GM19239 (cell line): ENCODE results near the gene STAMBPL1.
"Not testable (repeated sequence)": the region's sequence is repeated elsewhere in the genome, so short reads cannot be mapped to it uniquely, and the experiment has no call there.

Source experiments
- DNase-seq: peaks from one replicate; pipeline ENCODE4 v3.0.0; 2011; ENCODE audit warnings: low spot score; ENCODE audit not compliant: insufficient read length
- FAIRE-seq: peaks from 2 replicates; lab custom pipeline; 2011; peaks lifted over from hg19 to GRCh38; lab: Jason Lieb, UNC

The STAMBPL1 gene

GRCh38 chr10:88853155-88853881, 26.7 kb upstream of the STAMBPL1 start:
- FAIRE-seq = no peak
- no peak for DNase-seq

DNA sequence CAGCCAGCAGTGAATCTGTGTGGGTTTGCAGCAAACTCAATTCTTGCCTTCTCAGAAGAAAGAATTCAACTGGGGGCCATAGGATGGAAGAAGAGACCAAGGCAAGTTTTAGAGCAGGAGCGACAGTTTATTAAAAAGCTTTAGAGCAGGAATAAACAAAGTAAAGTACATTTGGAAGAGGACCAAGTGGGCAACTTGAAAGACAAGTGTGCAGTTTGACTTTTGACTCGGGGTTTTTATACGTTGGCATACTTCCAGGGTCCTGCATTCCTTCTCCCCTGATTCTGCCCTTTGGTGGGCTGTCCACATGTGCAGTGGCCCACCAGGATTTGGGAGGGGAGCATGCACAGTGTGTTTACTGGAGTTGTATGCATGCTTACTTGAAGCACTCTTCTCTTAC, 25.4 kb upstream of the STAMBPL1 start:
- no peak for DNase-seq
- FAIRE-seq = no peak

DNA sequence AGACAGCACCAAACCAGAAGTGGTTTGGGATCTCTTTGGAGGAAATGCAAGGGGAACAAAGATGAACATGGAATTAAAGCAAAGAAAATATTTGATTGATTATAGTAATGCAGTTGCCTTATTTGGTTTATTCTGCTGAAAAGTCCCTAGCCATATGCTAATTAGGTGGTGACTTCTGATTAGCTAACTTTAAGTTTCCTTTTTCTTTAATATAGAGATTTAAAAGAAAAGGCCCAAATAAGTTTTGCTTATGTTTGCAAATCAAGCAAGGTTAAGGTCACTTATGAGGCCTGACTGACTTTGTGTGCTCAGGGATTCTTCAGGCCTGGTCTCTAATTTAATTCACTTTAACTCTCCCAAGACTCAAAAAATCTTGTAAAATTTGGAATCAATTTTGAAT, 22.2 kb upstream of the STAMBPL1 start:
- no peak for FAIRE-seq
- no peak for DNase-seq

DNA sequence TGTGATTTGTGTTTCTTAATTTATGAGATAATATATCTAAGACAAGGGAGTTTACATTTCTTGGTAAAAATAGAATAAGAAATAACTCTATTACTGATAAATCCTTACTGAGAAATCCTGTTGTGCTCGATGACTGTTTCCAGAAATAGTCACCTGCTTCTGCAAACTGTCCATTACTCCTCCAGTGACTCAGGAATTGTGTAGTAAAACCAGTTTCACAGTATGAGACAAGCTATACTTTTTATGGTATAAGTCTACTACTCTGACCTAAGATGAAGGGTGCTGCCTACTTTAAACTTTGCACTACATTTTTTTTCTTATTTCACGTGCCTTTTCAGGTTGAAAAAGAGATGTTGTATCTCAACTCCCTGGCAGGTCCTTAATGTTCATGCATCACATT, 21.6 kb upstream of the STAMBPL1 start:
- FAIRE-seq (no peak), DNase-seq (no peak)

GRCh38 chr10:88861036-88861435, 19.0 kb upstream of the STAMBPL1 start:
- DNase-seq (no peak), FAIRE-seq (no peak)

- no peak for DNase-seq
- peak; percentile 51 for FAIRE-seq
Measured at GRCh38 chr10:88865281-88865876, 14.7 kb upstream of the STAMBPL1 start.

GRCh38 chr10:88866454-88866853, 13.6 kb upstream of the STAMBPL1 start:
- FAIRE-seq = no peak
- no peak for DNase-seq

DNA sequence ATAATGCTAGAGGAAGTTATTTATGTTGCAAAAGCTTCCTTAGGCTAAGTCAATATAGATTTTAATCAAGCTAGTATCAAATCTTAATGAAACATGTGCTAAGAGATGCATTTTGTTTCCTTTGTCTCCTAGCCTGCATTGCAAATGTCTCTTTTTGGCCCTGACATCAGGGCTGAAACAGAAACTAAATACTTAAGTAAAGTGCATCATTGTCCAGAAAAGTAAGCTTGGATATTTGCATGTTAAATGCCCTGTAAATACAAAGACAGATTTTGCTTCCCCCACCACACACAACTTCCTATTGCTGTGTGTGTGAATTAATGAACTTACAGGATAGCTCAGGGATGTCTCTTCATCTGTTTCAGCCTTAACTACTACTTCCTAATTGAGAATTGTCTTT, 10.0 kb upstream of the STAMBPL1 start:
- FAIRE-seq = peak; percentile 75
- DNase-seq = no peak

GRCh38 chr10:88873757-88874156, 6.3 kb upstream of the STAMBPL1 start:
- DNase-seq (no peak), FAIRE-seq (no peak)

- FAIRE-seq = no peak
Measured at GRCh38 chr10:88874281-88874680, 5.8 kb upstream of the STAMBPL1 start.

GRCh38 chr10:88875081-88875480, 5.0 kb upstream of the STAMBPL1 start:
- DNase-seq = no peak
- FAIRE-seq = no peak

More at GRCh38 chr10:88874281-88874680, 5.8 kb upstream of the STAMBPL1 start:
- DNase-seq = no peak

DNA sequence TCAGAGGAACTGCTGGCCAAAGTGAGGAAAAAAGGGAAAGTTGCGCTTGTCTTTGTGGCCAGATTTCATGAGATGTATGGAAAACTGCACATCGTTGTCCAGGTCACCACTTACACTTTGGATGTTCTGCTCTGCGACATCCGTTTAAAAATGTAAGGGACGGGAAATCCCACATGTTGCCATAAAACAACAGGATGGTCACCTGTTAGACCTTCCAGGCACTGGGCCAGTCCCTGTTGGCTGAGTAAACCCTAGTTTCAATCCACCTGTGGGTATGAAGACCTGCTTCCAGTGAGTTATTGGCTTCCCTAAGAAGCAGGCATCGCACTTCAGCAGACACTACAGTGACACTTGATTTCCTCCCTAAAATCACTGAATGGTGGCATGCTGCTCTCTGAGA, 2.7 kb upstream of the STAMBPL1 start:
- no peak for FAIRE-seq
- no peak for DNase-seq

- FAIRE-seq = peak; percentile 95
Measured at GRCh38 chr10:88880282-88881076, 434 bp downstream of the STAMBPL1 start.

GRCh38 chr10:88881320-88881719, 1.3 kb downstream of the STAMBPL1 start:
- DNase-seq (no peak), FAIRE-seq (no peak)

More at GRCh38 chr10:88880282-88881076, 434 bp downstream of the STAMBPL1 start:
- peak; percentile 38 for DNase-seq

DNA sequence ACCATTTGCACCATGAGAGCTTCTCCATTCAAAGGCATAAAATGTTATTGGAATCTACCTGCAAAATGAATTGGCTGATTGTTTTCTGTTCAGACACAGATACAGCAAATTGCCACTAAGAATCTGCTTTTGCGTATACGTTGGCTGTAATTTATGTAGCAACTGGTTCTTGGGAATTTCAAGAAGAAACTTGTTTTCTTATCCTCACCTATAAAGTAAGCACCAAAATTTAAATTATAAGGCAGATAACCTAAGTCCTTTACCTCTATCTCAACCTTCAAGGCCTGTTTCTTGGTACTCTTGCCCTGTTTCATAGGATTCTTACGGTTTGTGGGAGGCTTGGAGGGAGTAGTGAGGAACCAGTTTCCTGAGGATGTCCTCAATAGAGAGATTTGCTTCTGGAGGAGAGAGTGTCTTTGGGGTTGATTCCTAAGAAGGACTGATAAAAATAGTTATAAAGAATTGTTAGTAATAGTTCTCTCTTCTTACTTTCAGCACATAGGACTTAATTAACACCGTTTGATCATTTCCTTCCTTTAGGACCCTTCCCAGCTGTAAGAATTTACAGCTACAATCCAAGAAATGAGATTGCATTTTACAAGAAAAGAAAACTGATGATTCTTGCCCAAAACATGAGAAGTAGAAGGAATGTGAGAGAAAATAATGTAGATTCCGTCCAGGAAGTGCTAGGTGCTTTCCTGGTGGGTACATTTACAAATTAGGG, 2.0 kb downstream of the STAMBPL1 start:
- DNase-seq (no peak), FAIRE-seq (peak; percentile 83)

DNA sequence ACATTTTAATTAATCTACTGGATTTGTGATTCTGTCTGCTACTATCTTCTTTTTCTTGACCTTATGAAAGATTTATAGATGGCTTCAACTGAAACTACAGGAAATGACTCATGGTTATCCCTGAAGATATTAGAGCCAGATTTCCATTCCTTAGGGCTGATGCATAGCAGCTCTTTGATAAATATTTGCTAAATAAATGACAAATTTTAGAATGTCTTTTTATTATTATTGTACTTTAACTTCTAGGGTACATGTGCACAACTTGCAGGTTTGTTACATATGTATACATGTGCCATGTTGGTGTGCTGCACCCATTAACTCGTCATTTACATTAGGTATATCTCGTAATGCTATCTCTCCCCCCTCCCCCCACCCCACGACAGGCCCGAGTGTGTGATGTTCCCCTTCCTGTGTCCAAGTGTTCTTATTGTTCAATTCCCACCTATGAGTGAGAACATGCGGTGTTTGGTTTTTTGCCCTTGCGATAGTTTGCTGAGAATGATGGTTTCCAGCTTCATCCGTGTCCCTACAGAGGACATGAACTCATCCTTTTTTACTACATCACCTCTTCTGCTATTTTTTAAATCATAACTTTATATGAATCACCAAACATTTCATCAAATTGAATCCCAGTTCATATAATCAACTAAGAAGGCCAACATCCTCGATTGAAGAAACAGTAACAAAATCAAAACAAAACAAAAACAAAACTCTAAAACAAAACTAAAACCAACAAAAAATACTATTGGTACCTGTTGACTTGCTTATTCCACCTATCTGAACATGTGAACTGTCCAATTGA, 2.8 kb downstream of the STAMBPL1 start:
- FAIRE-seq, DNase-seq: not testable (repeated sequence)

DNA sequence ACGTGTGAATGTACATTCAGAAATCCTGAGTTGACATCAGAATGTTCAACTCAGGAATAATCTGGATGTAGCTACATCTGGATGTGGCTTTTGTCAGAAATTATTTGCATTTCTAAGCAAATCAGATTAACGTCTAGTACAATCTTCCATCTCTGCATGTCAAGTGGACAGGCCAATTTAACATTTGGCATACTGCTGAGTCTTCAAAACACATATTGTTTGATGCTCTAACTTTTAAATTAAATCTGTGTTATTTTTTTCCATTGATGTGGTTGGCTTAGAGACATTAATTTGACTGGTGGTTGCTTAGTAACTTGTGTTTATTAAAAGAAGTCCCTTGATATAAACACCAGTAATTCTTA, 3.4 kb downstream of the STAMBPL1 start:
- DNase-seq (no peak), FAIRE-seq (peak; percentile 73)

DNA sequence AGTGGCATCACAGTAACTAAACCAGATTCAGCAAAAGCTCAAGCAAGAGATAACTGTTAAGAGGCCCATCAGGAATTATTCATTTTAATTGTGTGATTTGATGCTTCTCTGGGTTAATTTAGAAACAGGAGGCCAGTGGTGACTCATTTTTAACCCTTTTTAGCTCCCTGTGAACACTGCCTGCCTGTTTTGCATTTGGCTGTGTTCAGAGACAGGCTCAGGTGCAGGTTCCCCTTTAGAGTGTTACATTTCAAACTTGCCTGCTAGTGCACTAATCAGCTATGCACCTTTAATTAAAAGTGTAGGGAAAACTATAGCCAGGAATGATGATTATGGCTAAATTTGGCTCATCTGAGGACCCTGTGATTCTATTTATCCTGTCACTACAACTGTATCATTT, 6.5 kb downstream of the STAMBPL1 start:
- DNase-seq (no peak), FAIRE-seq (peak; percentile 95)

DNA sequence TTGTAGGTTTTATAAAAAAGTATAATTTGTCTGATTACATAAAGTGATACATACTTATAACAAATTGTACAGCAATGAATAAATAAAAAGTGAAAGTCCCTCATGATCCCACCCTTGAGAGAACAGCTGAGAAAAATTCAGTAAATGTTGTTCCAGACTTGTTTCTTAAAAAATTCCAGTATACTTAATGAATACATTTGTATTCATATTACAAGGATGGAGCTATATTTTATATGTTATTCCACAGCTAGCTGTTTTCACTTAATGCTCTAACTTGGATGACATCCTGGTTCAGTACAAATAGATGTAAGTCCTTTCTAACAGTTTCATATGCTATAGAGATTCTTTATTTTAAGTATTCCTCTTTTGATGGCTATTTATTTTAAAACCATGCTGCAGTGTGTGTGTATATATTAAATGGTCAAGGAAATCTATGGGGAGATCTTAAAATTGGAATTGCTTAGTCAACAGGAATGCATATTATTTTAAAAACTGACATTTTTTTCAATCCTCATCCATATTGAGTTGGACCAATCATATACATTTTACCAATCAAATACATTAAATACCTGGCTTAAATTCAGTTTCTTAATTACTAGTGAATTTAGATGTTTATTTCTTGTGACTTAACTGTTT, 8.9 kb downstream of the STAMBPL1 start:
- DNase-seq (no peak), FAIRE-seq (peak; percentile 89)
